GM19395 (cell line): ENCODE data around the gene CNIH3.

Experiments
- ATAC-seq: cut with Tn5 transposase; IDR thresholded peaks from one replicate; pipeline ENCODE4 v1.9.1; 2021; ENCODE audit warnings: mild to moderate bottlenecking, moderate library complexity; ENCODE audit not compliant: unreplicated experiment

CNIH3 gene

DNA sequence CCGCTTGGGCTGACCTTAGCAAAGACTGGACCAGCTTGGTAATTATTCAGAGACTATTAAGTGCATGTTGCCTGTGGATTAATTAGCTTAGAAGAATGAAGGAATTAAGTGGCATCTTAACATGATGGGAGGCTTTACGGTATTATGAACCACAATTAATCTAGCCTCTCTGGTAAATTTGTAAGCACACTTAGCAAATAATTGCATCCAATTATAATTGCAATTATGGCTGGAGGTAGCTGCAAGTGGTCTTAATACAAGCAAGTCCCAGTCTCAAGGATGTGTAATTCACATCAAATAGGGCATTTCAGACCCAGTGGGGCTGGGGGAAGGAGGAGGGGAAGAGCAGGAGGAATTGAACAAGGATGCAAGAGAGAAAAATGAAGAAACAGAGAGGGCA, 151.6 kb downstream of the CNIH3 start:
- no peak for ATAC-seq

DNA sequence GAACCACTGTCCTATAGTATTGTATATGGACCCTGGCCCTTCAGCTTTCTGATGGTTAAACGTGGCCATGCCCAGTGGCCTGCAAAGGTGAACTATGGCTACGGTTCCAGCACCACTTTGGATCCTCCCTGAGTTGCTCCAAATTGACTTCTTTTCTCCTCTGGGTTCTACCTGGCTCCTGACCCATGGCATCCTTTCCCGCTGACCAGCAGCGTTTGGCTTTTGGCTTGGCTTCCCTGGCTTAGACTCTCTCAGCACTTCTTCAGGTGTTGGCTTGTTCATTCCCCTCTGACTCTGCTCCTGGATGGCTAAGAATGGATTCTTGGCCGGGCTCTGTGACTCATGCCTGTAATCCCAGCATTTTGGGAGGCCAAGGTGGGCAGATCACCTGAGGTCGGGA, 152.9 kb downstream of the CNIH3 start:
- ATAC-seq, result no peak

DNA sequence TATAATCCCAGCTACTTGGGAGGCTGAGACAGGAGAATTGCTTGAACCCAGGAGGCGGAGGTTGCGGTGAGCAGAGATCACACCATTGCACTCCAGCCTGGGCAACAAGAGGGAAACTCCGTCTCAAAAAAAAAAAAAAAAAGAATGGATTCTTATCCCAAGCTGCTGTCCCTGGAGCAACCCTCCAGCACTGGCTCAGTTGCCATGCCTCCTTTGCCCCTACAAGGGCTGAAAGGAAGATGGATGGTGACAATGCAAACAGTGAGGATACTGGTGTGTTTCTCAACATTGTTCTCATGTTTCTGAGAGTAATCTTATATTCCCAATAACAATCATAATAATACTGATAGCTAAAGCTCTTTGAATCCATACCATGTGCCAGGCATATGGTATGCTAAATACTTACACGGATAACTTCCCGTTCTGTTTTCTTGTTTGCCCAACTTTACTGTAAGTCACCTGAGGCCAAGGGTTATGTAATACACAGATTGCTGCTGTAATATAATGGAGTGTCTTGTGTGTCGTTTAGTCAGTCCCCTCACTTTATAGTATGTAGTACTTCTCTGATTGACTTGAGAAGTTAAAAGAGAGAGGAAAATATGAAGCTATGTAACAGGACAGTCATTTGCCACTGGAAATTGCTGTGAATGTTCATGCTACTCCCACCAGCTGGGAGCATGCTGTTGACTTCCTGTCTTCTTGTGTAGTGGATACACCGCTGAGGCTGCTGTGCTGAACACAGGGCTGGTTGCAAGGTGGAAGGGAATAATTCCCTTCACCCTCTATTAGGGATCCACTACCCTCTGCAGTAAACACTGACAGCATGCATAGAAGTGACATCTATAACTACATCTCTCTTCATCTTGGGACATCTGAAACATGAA, 153.6 kb downstream of the CNIH3 start:
- ATAC-seq, result no peak

DNA sequence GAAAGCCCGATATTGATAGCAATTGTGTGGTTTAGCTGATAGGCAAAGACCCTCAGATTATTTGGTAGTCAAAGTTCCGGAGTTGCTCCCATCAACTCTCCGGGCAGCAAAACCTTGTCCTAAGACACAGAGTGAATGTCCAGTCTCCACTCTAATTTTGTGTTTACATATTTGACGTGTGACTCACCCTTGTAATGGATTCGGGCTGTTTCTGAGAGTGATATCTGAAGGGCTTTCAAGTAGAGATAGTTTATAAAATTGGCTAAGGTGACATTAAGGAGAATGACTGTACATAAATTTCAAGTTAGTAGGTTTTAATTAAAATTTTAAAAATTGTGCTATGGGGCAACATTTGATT, 154.2 kb downstream of the CNIH3 start:
- ATAC-seq, result no peak

GRCh38 chr1:224773646-224774045, 157.5 kb downstream of the CNIH3 start:
- ATAC-seq, result no peak

DNA sequence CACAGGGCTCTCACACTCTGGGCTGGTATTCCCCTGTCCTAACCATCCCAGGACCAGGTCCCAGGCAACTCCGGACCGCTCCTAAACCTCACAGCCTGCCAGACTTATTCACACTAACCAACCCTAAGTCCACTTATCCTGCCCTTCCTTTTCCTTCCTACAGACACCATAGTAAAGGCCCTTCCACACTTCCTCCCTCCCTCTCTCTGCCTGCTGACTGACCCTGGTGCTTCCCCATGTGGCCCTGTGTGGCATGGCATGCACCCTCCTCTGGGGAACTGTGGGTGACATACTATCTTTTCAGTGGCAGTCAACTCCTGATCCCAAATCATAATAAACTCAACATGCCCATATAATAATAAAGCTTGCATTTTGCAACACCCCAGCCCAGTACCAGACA, 158.3 kb downstream of the CNIH3 start:
- ATAC-seq, result no peak

- ATAC-seq, result no peak
Measured at GRCh38 chr1:224777180-224777579, 161.1 kb downstream of the CNIH3 start.

- ATAC-seq, result no peak
Measured at GRCh38 chr1:224779536-224779935, 163.4 kb downstream of the CNIH3 start.

DNA sequence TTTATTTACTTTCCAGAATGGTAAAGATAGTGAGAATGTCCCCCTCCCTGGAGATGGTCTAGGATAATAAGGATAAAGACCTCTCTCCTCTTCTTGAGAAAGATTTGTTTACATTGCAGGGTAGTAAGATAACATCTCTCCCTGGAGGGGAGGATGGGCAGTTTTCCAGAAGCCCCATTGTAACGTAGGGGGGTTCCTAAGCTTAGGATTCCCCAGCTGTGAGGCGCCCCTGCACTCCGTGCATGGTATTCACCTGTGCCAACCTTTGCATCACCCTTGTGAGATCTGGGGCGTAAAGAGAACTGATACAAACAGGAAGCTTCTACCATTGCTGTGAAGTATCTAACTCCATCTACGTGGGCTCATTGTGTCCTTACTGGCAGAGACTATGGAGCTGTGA, 164.6 kb downstream of the CNIH3 start:
- ATAC-seq, result no peak

DNA sequence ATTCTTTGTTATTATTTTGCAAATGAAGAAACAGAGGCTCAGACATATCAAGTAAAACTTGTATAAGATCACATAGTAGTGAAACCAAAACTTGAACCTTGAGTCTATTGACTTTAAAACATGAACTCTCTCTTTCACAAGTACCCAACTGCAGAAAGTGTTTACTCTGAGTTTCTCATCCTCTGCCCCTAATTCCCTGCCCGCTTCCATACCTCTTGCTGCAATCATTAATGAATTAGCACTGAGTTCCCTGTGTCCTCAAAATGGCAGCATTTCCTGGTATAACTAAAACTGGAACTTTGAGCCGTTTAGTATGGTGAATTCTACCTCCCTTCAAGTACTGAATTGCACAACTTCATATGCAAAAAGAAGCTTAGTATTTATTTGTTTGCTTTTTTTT, 165.7 kb downstream of the CNIH3 start:
- ATAC-seq, result peak; percentile 68

DNA sequence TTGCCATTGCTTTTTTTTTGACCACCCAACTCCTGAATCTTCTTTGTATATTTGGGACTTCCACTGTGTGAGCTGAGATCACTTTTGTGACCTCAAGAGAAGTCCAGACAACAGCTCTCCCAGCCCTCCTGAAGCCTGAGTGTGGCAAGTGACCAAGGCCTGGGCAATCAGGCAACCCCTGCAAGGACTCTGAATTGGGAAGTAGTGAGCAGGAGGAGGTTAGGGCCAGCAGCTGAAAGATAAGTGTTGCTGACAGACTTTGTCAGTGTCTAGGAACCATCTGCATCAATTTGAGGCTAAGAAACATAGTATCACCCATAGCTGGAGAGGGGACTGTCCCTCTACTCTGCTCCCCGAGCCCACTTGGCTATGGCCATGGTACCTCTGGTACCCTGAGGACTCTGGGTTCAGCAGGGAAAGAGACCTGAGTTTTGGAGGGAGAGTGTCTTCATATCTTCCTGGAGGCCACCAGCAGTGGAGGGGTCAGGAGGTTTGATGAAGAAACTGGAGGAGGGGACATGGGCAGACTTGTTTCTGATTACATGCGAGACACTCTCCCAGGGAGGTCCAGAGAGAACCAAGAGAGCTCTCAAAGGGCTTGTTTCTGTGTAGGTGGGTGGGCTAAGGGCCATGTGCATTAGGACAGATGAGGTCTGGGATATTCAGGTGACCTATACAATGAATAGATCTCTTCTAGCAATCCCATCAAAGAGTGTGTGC, 166.3 kb downstream of the CNIH3 start:
- peak; percentile 0 for ATAC-seq

- peak; percentile 80 for ATAC-seq
Measured at GRCh38 chr1:224783006-224783651, 167.0 kb downstream of the CNIH3 start.

DNA sequence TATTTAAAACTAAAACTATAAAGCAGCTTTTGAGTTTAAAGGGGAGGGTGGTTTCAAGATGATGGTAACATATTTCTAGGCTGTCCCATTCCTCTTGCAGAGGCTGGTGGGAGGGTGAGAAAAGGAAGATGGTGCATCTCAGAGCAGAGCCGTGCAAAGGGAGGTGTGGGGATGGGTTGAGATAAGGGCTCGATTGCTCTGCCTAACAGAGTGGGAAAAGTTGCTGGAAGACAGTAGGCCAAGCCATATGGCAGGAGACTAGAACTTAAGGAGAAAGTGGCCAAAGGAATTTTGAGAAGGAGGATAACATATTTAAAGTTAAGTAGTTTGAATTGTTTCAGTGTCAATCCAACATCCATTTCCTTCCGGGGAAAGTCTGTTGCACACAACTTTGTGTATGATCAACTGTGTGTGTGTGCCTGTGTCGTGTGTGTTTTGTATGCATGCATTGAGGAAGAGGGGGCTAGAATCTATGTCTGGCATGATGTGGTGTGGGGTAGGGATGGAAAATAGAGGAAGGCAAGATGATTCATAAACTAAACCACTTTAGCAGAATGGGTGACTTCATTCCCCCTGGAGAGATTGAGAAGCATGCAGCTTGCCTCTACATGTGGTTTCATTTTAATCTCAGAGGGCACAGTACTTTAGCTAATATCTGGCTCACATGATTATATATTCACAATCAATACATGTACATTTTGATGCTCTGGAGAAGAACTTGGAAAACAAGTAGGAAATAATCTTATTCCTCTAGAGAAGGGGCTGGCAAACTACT, 168.3 kb downstream of the CNIH3 start:
- ATAC-seq, result no peak

DNA sequence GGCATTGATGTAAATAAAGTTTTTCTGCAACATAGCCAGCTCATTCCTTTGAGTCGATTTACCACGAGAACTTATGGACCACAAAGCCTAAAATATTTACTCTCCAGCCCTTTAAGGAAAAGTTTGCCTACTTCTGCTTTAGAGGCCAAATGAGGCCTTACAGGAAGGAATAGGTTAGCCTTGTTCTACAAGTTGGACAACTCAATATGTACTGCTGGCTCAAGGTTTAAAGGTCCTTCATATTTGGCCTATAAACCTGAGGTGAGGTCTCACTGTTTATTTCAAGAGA, 168.9 kb downstream of the CNIH3 start:
- ATAC-seq, result no peak

DNA sequence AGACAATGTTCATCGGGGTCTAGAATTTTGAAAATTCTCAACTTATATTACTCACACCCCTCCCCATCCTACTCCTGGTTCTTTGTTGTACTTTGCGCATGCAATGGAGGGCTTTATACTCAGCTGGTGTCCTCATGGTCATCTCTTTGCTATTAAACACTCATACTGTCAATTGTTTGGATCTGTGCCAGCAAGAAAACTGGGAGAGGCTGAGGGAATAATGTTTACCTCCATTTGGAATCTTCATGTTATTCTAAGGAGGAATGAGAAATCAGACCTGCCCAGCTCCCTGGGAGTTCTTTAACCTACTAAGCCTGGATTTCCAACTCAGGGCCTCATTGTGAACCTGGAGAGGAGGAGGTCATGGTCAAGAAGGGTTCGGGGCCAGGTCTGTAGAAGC, 169.5 kb downstream of the CNIH3 start:
- ATAC-seq, result no peak

GRCh38 chr1:224786533-224787250, 170.6 kb downstream of the CNIH3 start:
- no peak for ATAC-seq

DNA sequence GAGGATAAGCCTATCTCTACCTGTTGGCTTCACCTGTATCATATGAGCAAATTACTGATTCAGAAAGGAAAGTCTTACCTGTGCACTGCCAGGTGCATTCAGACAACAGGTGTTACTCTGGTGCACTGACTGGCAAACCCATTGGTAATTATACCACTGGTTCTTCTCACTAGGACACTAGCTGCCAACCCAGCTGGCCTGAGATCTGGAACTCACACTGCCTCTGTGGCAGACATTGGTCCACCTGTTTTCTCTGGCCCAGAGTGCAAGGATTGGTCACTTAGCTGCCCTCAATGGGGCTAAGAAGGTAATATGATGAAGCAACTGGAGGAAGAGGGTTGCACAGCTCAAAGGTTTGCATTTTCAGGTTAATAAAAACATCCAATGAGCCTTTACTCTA, 173.2 kb downstream of the CNIH3 start:
- no peak for ATAC-seq
